Astrocyte of the spinal cord (primary cell): ENCODE data around the gene PRSS3.
"Not testable (repeated sequence)": the region's sequence is repeated elsewhere in the genome, so short reads cannot be mapped to it uniquely, and the experiment has no call there.

Experiments
- DNase-seq: peaks from one replicate; pipeline ENCODE4 v3.0.0; 2011; ENCODE audit warnings: low read depth, low spot score
- H3K4me3 ChIP-seq: 2 replicates; pipeline ENCODE4 v1.5.1; 2011; ENCODE audit warnings: low read depth, mild to moderate bottlenecking, low read length, moderate library complexity
- in situ Hi-C: cut with HindIII; loops from 2 replicates; pipeline ENCODE4 v1.10.0; 2017; ENCODE audit warnings: low sequenced_read_pairs
- TF ChIP-seq, protein P1 (sequence below): IDR thresholded peaks from 2 replicates; pipeline ENCODE4 v1.5.1; 2012; ENCODE audit warnings: low read depth, mild to moderate bottlenecking, low read length, inconsistent platforms

Gene PRSS3

DNA sequence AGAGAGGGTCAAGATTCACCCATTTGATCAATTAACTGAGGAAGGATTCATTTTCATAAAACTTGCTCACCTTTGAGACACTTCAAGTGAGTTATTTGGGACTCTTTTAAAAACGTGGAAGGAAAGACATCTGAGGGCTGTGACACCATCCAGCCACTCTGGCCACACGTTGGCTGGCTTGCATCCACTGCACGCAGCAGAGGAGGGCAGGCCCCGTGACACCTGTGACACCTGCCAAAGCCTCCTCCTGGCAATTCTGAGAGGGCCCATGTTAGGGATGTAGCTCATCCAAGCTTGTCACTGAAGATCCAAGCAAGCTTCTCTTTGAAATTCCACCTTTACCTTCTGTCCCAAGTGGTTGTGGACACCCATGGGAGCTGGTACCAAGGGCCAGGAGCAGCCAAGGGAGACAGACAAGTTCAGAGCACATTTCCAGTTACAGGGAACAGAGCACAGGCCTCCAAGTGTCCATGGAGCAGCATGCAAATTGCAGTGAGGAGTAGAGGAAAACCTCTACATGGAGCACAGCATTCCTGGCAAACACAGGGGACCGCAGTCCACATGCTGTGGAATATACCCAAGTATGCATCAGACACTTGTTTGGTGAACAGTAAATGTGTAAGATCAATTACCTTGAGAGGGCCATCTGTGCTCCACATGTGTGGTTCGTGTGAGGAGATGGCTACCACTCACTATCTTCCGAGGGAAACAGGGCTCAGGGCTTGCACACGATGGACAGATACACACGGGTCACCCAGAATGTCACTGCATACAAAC lies 4.8 kb downstream of the PRSS3 start:
- DNase-seq = no peak
- TF ChIP-seq, protein P1, sequence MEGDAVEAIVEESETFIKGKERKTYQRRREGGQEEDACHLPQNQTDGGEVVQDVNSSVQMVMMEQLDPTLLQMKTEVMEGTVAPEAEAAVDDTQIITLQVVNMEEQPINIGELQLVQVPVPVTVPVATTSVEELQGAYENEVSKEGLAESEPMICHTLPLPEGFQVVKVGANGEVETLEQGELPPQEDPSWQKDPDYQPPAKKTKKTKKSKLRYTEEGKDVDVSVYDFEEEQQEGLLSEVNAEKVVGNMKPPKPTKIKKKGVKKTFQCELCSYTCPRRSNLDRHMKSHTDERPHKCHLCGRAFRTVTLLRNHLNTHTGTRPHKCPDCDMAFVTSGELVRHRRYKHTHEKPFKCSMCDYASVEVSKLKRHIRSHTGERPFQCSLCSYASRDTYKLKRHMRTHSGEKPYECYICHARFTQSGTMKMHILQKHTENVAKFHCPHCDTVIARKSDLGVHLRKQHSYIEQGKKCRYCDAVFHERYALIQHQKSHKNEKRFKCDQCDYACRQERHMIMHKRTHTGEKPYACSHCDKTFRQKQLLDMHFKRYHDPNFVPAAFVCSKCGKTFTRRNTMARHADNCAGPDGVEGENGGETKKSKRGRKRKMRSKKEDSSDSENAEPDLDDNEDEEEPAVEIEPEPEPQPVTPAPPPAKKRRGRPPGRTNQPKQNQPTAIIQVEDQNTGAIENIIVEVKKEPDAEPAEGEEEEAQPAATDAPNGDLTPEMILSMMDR = no peak
- H3K4me3 ChIP-seq = no peak overlapping the region
- in situ Hi-C loops = no loop called here

DNA sequence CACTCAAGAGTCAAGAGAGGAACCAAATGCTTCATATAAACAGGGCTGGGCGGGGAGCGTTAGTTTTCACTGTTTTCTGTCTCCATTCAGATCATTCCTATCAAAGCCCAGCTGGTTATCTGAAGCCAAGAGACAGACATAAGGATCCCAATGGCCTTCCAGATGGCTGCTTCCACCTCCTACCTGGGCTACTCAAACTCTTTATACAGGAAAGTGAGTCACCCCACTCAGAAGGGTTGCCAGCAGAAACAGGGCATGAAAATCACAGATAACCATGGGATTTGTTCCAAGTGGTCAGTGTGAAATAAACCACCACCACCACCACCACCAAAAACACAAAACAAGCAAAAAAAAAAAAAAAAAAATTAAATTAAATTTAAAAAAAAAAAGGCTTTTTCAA lies 5.5 kb downstream of the PRSS3 start:
- no peak overlapping the region for H3K4me3 ChIP-seq
- in situ Hi-C loops = no loop called here
- DNase-seq = no peak
- TF ChIP-seq, protein P1 = no peak

DNA sequence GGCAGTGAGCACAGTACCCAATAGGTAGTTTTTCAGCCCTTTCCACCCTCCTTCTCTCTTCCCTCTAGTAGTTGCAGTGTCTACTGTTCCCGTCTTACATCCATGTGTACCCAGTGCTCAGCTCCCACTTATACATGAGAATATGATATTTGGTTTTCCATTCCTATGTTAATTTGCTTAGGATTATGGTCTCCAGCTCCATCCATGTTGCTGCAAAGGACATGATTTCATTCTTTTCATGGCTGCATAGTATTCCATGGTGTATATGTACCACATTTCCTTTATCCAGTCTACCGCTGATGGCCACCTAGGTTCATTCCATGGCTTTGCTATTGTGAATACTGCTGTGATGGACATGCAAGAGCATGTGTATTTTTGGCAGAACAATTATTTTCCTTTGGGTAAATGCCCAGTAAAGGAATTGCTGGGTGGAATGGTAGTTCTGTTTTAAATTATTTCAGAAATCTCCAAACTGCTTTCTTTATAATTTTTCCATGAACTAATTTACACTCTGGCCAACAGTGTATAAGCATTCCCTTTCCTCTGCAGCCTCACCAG lies 6.7 kb downstream of the PRSS3 start:
- in situ Hi-C loops, H3K4me3 ChIP-seq, DNase-seq: not testable (repeated sequence)

DNA sequence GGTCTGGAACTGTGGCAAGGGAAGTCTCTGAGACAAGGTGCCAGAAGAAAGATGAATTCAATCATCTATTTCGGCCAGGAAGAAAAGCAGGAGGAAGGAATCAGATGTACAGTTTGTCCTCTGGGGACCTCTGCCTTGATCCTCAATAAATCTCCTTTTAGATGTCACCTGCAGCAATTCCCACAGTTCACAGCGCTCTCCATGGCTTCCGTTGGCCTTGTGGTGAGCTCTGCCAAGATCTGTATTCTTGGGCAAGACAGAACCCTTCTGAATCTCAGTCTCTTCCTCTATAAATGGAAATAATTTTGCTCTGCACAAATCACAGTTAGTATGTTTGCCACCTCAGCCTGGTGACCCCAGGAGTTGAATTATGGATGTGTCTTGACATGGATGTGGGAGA lies 8.8 kb downstream of the PRSS3 start:
- in situ Hi-C loops, H3K4me3 ChIP-seq, DNase-seq: not testable (repeated sequence)

DNA sequence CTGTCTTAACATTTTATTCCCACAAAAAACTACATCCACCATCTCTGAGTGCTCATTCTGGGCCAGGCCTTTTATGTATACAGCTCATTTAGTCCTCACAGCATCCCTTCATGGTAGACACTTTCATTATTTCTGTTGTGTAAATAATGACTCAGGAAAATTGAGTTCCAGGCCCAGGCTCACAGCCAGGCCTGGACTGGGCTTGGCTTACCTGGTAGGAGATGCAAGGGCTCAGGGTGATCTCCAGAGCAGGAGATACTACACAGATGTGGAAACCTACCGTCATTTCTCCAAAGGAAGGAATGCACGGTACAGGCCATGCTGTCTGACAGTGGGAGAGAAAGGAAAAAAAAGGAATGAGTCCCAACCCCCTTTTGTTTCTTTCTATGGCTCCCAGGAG lies 11.8 kb downstream of the PRSS3 start:
- in situ Hi-C loops, DNase-seq: not testable (repeated sequence)

DNA sequence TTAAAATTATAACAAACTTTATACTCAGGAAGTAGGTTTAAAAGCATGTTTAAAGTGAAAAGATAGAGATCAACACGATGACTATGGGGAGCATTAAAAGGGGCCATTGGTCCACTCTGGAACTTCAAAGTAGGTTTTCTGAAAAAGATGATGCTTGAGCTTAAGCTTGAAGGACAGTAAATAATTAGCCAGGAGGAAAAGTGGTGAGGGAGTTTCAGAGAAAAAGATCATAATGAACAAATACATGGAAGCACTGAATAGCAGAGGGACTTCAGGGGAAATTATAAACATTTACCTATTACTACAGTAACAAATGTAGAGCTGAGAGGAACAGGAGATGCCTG lies 13.6 kb downstream of the PRSS3 start:
- in situ Hi-C loops, DNase-seq, H3K4me3 ChIP-seq: not testable (repeated sequence)

More for the DNA sequence above, 11.8 kb downstream of the PRSS3 start:
- H3K4me3 ChIP-seq = not testable (repeated sequence)

DNA sequence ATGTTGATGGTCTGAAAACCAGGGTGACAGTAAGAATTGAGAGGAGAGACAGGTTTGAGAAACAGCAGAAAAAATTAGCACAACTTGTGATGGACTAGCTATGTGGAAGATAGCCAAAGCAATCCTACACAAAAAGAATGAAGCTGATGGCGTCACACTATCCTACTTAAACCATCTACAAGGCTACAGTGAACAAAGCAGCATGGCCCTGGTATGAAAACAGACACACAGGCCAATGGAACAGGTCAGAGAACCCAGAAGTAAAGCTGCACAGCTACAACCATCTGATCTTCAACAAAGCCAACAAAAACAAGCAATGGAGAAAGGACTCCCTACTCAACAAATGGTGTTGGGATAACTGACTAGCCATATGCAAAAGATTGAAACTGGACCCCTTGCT lies 14.1 kb downstream of the PRSS3 start:
- DNase-seq = no peak
- TF ChIP-seq, protein P1 = no peak
- in situ Hi-C loops = no loop called here
- H3K4me3 ChIP-seq = no peak overlapping the region

DNA sequence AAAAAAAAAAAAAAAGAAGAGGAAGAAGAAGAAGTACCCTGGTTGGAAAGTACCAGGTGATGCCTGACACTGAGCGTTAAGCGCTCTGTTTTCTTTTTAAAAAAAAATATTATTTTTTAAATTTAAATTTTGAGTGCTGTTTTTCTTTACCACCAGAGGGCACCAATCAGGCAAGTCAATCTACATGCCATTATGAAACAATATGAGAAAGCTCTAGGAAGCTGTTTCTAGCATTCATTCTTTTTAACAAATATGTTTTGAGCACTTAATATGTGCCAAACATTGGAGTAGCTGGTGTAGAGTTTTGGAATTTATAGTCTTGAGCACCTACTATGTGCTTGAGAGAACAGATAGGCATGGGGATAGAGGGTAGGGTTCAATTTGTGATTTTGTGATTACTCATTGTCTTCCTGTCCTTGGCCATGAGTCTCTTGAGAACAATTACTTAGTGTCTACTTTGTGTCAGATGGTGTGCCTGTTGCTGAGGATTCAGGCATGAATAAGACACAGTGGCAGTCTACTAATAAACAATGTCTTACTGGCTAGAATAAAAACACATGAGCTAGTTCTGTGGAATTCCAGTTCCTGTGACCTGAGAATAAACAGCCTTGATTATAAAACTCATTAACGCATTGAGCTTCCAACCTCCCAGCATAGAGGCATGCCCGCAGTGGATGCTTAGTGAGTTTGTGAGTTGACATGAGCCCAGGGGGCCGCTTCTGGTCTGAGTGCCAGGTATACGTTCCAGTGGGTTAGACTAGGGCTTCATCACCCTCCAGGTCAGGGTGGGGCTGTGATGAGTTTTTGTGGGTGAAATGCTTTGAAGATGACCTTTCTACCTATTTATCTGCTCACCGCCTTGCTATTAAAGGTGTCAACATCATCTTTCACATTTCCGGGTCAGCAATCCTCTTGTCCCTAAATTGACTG lies 18.6 kb downstream of the PRSS3 start:
- in situ Hi-C loops = no loop called here
- peak; percentile 69 for DNase-seq
- no peak overlapping the region for H3K4me3 ChIP-seq
- TF ChIP-seq, protein P1 = peak; percentile 64
